H1 (cell line): Measurements from ENCODE around the gene EXOC5. TPM values are rescaled to one million over a fixed set of nuclear protein-coding genes. Genes with fewer than 3 reads are reported as not detected.

ENCODE experiments used
- CTCF ChIA-PET: fragments of 300-600 bp; sonication (Branson Sonifier 250); formaldehyde crosslinking; loops from one replicate; lab custom pipeline; 2021; ENCODE audit not compliant: partially characterized antibody; lab: Charles Lee
- POLR2A ChIA-PET: fragments of 300-600 bp; sonication (Branson Sonifier 250); formaldehyde crosslinking; loops from one replicate; lab custom pipeline; 2021; ENCODE audit warnings: inconsistent platforms; ENCODE audit not compliant: partially characterized antibody; lab: Charles Lee
- DNase-seq, 2 experiments: peaks; one replicate each; pipeline versions ENCODE4 v3.0.0 to v3.0.0-alpha.2; 2010 to 2022; ENCODE audit warnings: low spot score in 2 of 2, low read depth in 1 of 2, mixed read lengths in 1 of 2
- FAIRE-seq: peaks from 2 replicates; lab custom pipeline; 2011; peaks lifted over from hg19 to GRCh38; lab: Jason Lieb, UNC
- H2AFZ ChIP-seq: 2 replicates; pipeline ENCODE4 v1.8.1; 2012; ENCODE audit warnings: low read length, inconsistent platforms
- H2AK5ac ChIP-seq: 2 replicates; pipeline ENCODE4 v1.6.1; 2013; ENCODE audit warnings: low read depth, low read length
- H2BK120ac ChIP-seq: replicated peaks from 2 replicates; pipeline ENCODE3; 2013; ENCODE audit warnings: low read depth, low read length, inconsistent platforms
- H2BK12ac ChIP-seq: 2 replicates; pipeline ENCODE4 v1.6.1; 2013; ENCODE audit warnings: low read depth, low read length
- H2BK15ac ChIP-seq: 2 replicates; pipeline ENCODE4 v1.6.1; 2013; ENCODE audit warnings: low read length
- H2BK20ac ChIP-seq: 2 replicates; pipeline ENCODE4 v1.6.1; 2013; ENCODE audit warnings: low read length
- H2BK5ac ChIP-seq: 2 replicates; pipeline ENCODE4 v1.6.1; 2013; ENCODE audit warnings: low read depth, low read length
- H3K14ac ChIP-seq: 2 replicates; pipeline ENCODE4 v1.6.1; 2013; ENCODE audit warnings: inconsistent platforms; ENCODE audit not compliant: insufficient read length
- H3K18ac ChIP-seq: 2 replicates; pipeline ENCODE4 v1.6.1; 2013; ENCODE audit warnings: low read length; ENCODE audit errors: extremely low read depth
- H3K23ac ChIP-seq: 2 replicates; pipeline ENCODE4 v1.6.1; 2013; ENCODE audit warnings: inconsistent platforms; ENCODE audit not compliant: insufficient read length
- H3K23me2 ChIP-seq: 2 replicates; pipeline ENCODE4 v1.6.1; 2013; ENCODE audit warnings: low read depth, low read length
- H3K27ac ChIP-seq: 2 replicates; pipeline ENCODE4 v1.6.1; 2011; ENCODE audit warnings: low read depth, low read length, inconsistent platforms
- H3K27me3 ChIP-seq, 4 experiments: replicated peaks in 1 of 4; 1 replicate in 1 of 4; 2 replicates in 3 of 4; pipeline versions ENCODE4 v1.6.1 to v1.8.1; 2011 to 2013; ENCODE audit warnings: low read length in 3 of 4, mild to moderate bottlenecking in 3 of 4, inconsistent platforms in 2 of 4, mixed read lengths in 2 of 4, moderate library complexity in 1 of 4; ENCODE audit not compliant: control insufficient read depth in 3 of 4, insufficient read depth in 3 of 4; ENCODE audit errors: extremely low read depth in 1 of 4
- H3K36me3 ChIP-seq, 4 experiments: 2 replicates each; pipeline versions ENCODE4 v1.6.1 to v1.8.1; 2011 to 2013; ENCODE audit warnings: mild to moderate bottlenecking in 4 of 4, low read length in 3 of 4, moderate library complexity in 2 of 4, control low read depth in 1 of 4, inconsistent platforms in 1 of 4; ENCODE audit not compliant: insufficient read depth in 4 of 4, control insufficient read depth in 2 of 4
- H3K4ac ChIP-seq: replicated peaks from 2 replicates; pipeline ENCODE3; 2013; ENCODE audit warnings: low read length, low read depth, mixed read lengths, inconsistent platforms; ENCODE audit not compliant: insufficient read length
- H3K4me1 ChIP-seq, 4 experiments: replicated peaks in 1 of 4; 1 replicate in 1 of 4; 2 replicates in 3 of 4; pipeline versions ENCODE4 v1.6.1 to v1.8.1; 2011 to 2013; ENCODE audit warnings: low read length in 3 of 4, inconsistent platforms in 2 of 4, mixed read lengths in 1 of 4; ENCODE audit not compliant: insufficient read depth in 4 of 4, control insufficient read depth in 3 of 4
- H3K4me2 ChIP-seq, 2 experiments: 2 replicates each; pipeline versions ENCODE4 v1.6.1 to v1.8.1; 2011 to 2013; ENCODE audit warnings: low read depth in 2 of 2, low read length in 2 of 2, control low read depth in 1 of 2, inconsistent platforms in 1 of 2, mild to moderate bottlenecking in 1 of 2; ENCODE audit not compliant: insufficient read depth in 1 of 2
- H3K4me3 ChIP-seq, 4 experiments: fragments of 200-600, 300-600 bp in 1 of 4; sonication (generic), shearing (Covaris generic), sonication (Bioruptor Twin) in 1 of 4; 2 replicates each; pipeline versions ENCODE4 v1.5.1 to v1.8.1; 2011 to 2016; ENCODE audit warnings: low read length in 4 of 4, low read depth in 3 of 4, control low read depth in 2 of 4, inconsistent platforms in 2 of 4, mild to moderate bottlenecking in 2 of 4, mixed read lengths in 1 of 4, moderate library complexity in 1 of 4; ENCODE audit not compliant: insufficient read depth in 2 of 4; ENCODE audit errors: extremely low read depth in 1 of 4
- H3K56ac ChIP-seq: replicated peaks from 2 replicates; pipeline ENCODE3; 2013; ENCODE audit warnings: low read depth, mild to moderate bottlenecking, mixed read lengths, low read length, inconsistent platforms; ENCODE audit not compliant: insufficient read length
- H3K79me1 ChIP-seq: 2 replicates; pipeline ENCODE4 v1.6.1; 2013; ENCODE audit warnings: low read depth, low read length, control low read depth
- H3K79me2 ChIP-seq, 2 experiments: 2 replicates each; pipeline versions ENCODE4 v1.6.1 to v1.8.1; 2012 to 2013; ENCODE audit warnings: low read length in 2 of 2, mild to moderate bottlenecking in 2 of 2, inconsistent platforms in 1 of 2; ENCODE audit not compliant: insufficient read depth in 2 of 2, control insufficient read depth in 1 of 2
- H3K9ac ChIP-seq, 4 experiments: replicated peaks in 1 of 4; 1 replicate in 1 of 4; 2 replicates in 3 of 4; pipeline versions ENCODE4 v1.6.1 to v1.8.1; 2011 to 2013; ENCODE audit warnings: low read depth in 3 of 4, low read length in 3 of 4, control low read depth in 2 of 4, mild to moderate bottlenecking in 2 of 4, moderate library complexity in 2 of 4, inconsistent platforms in 1 of 4; ENCODE audit errors: extremely low read depth in 1 of 4
- H3K9me3 ChIP-seq, 2 experiments: 2 replicates each; pipeline versions ENCODE4 v1.6.1 to v1.8.1; 2012 to 2013; ENCODE audit warnings: mild to moderate bottlenecking in 2 of 2, moderate library complexity in 2 of 2, control low read depth in 1 of 2, inconsistent platforms in 1 of 2, low read depth in 1 of 2, low read length in 1 of 2, mixed read lengths in 1 of 2; ENCODE audit not compliant: insufficient read depth in 2 of 2
- H4K20me1 ChIP-seq, 2 experiments: replicated peaks in 1 of 2; 2 replicates each; pipeline versions ENCODE3 to v1.8.1; 2011 to 2013; ENCODE audit warnings: inconsistent platforms in 2 of 2, low read length in 2 of 2, mild to moderate bottlenecking in 1 of 2; ENCODE audit not compliant: insufficient read depth in 2 of 2, control insufficient read depth in 1 of 2
- H4K5ac ChIP-seq: 2 replicates; pipeline ENCODE4 v1.6.1; 2013; ENCODE audit warnings: low read length, low read depth, mixed read lengths, inconsistent platforms; ENCODE audit not compliant: insufficient read length
- H4K8ac ChIP-seq: 2 replicates; pipeline ENCODE4 v1.8.0; 2013; ENCODE audit warnings: mild to moderate bottlenecking, moderate library complexity, low read length, inconsistent platforms; ENCODE audit not compliant: insufficient read depth; ENCODE audit errors: extremely low read depth
- H4K91ac ChIP-seq: replicated peaks from 2 replicates; pipeline ENCODE3; 2013; ENCODE audit warnings: low read length, mixed read lengths, inconsistent platforms; ENCODE audit not compliant: insufficient read length
- ASH2L ChIP-seq: fragments of 200-600, 300-600 bp; sonication (generic); IDR thresholded peaks from one replicate; pipeline ENCODE4 v1.7.1; 2017; ENCODE audit warnings: low read length
- CBX5 ChIP-seq: fragments of 300-800, 300-1000 bp; sonication (generic); IDR thresholded peaks from 2 replicates; pipeline ENCODE4 v1.7.1; 2016; ENCODE audit warnings: antibody characterized with exemption, low read length, low read depth
- JUN ChIP-seq: IDR thresholded peaks from 2 replicates; pipeline ENCODE4 v1.6.1; 2011; ENCODE audit warnings: low read depth, mild to moderate bottlenecking, improper control_type of control experiment, low read length
- POU5F1 ChIP-seq: IDR thresholded peaks from 2 replicates; pipeline ENCODE4 v1.6.1; 2011; ENCODE audit warnings: low read depth, mild to moderate bottlenecking, low read length, moderate library complexity
- RNF2 ChIP-seq: fragments of 200-900, 300-1000 bp; sonication (generic); IDR thresholded peaks from 2 replicates; pipeline ENCODE4 v1.7.1; 2016; ENCODE audit warnings: borderline replicate concordance, low read depth, mild to moderate bottlenecking, antibody characterized with exemption, low read length; ENCODE audit not compliant: poor library complexity, severe bottlenecking; ENCODE audit errors: missing control alignments
- SIN3A ChIP-seq, 2 experiments: IDR thresholded peaks in 1 of 2; conservative IDR thresholded peaks in 1 of 2; 2 replicates each; pipeline ENCODE4 v1.6.1; 2011 to 2012; ENCODE audit warnings: low read length in 2 of 2, improper control_type of control experiment in 1 of 2, low read depth in 1 of 2, mild to moderate bottlenecking in 1 of 2
- TAF1 ChIP-seq: IDR thresholded peaks from 2 replicates; pipeline ENCODE4 v1.6.1; 2011; ENCODE audit warnings: mild to moderate bottlenecking, low read depth, low read length
- TBP ChIP-seq: IDR thresholded peaks from 2 replicates; pipeline ENCODE4 v1.6.1; 2011; ENCODE audit warnings: low read depth, low read length, improper control_type of control experiment
- USF2 ChIP-seq: IDR thresholded peaks from 2 replicates; pipeline ENCODE4 v1.6.1; 2011; ENCODE audit warnings: low read length, improper control_type of control experiment
- WGBS, 2 experiments: shearing (Covaris generic) in 1 of 2; methylation state at CpG; one replicate each; pipeline versions ENCODE4 v1.1.6 to v1.1.7; 2013 to 2015; ENCODE audit warnings: low lambda C conversion rate in 2 of 2, mixed read lengths in 2 of 2, inconsistent platforms in 1 of 2, low coverage in 1 of 2, missing lambda C conversion rate in 1 of 2; ENCODE audit not compliant: insufficient replicate concordance in 2 of 2, insufficient coverage in 1 of 2, insufficient read length in 1 of 2; ENCODE audit errors: extremely low coverage in 1 of 2, missing lambda C conversion rate in 1 of 2; 5-methylcytosine and 5-hydroxymethylcytosine counted together
- polyA plus RNA-seq, 7 experiments: library from polyadenylated mRNA; depleted of rRNA in 3 of 7; stranded (reverse) in 5 of 7; unstranded in 2 of 7; fragments of >200 nt in 5 of 7; fragments of 200-250 nt in 2 of 7; gene quantifications; 1 replicate in 5 of 7; 2 replicates in 1 of 7; 4 replicates in 1 of 7; pipeline versions ENCODE4 v1.2.1 to v1.2.3, GENCODE V29; 2011 to 2013; ENCODE audit warnings: missing spikeins in 2 of 7, mixed read lengths in 2 of 7
- total RNA-seq: library from RNA; stranded (reverse); fragmentation: NEBNext Ultra II Directional; extraction: Animal tissue kit (Norgen Biotek cat#: 25700); gene quantifications from 2 replicates; pipeline ENCODE4 v1.2.1, GENCODE V29; 2021
- TF ChIP-seq, protein P1 (sequence below), 3 experiments: IDR thresholded peaks; 1 replicate in 2 of 3; 2 replicates in 1 of 3; pipeline versions ENCODE4 v1.5.1 to v1.6.1; 2011; ENCODE audit warnings: low read length in 3 of 3, mild to moderate bottlenecking in 3 of 3, inconsistent platforms in 2 of 3, low read depth in 1 of 3, moderate library complexity in 1 of 3; ENCODE audit not compliant: insufficient read depth in 1 of 3; ENCODE audit errors: control extremely low read depth in 1 of 3

Gene EXOC5
- total and polyA plus RNA-seq, 2 of the 8 experiments (the other 6 are each of a cell fraction or from before 2014, with no cell fraction given) = 23.0 to 86.7 TPM

GRCh38 chr14:57290751-57291150, 22.0 kb upstream of the EXOC5 start:
- Histone ChIP-seq H3K4me2 (no peak overlapping the region), H3K9me3 (no peaks in the 10 kb centered on the region), H4K91ac (no peak overlapping the region), H3K4ac (no peak overlapping the region), H3K36me3 (peaks cover 0 to 38% (median 4%) of the 10 kb centered on the region in 4 experiments; a peak in 5 of 8 replicates), H3K14ac (no peak overlapping the region), H3K18ac (no peak overlapping the region), H4K5ac (no peak overlapping the region), H3K27me3 (no peaks in the 10 kb centered on the region), H3K79me2 (no peaks in the 10 kb centered on the region), H2BK12ac (no peak overlapping the region), H2BK20ac (no peak overlapping the region), H4K20me1 (no peaks in the 10 kb centered on the region), H3K9ac (no peak overlapping the region), H3K27ac (no peak overlapping the region), H3K4me1 (no peaks in the 10 kb centered on the region), H3K23ac (no peak overlapping the region), H2AK5ac (no peak overlapping the region), H3K56ac (no peak overlapping the region), H4K8ac (no peak overlapping the region), H3K79me1 (no peaks in the 10 kb centered on the region), H2BK15ac (no peak overlapping the region), H3K23me2 (no peaks in the 10 kb centered on the region), H2AFZ (no peak overlapping the region), H2BK120ac (no peak overlapping the region), H2BK5ac (no peak overlapping the region), H3K4me3 (no peak overlapping the region)
- ChIA-PET CTCF (interaction anchor here (1.3 kb wide), 1 partner anchor 11 kb away, joined by 3 read pairs; no protein-coding TSS in a partner anchor), POLR2A (no interaction called here)
- 84% methylated on average over 5 of the region's 5 CpGs; no CpG with 5 or more reads in 1 of the 2 experiments for WGBS, 2 experiments
- no peak for FAIRE-seq
- DNase-seq = no peak
- TF ChIP-seq POU5F1 (no peak), RNF2 (no peak), TAF1 (no peak), CBX5 (no peak), ASH2L (no peak), JUN (no peak), TBP (no peak), USF2 (no peak), SIN3A (conservative IDR thresholded peaks at IDR 0.05 in 1 of 2, IDR thresholded peaks at IDR 0.05 in 1 of 2; ENCODE audit: low read depth in 1 of 2, low read length in 2 of 2) (no peak)
- TF ChIP-seq, protein P1, sequence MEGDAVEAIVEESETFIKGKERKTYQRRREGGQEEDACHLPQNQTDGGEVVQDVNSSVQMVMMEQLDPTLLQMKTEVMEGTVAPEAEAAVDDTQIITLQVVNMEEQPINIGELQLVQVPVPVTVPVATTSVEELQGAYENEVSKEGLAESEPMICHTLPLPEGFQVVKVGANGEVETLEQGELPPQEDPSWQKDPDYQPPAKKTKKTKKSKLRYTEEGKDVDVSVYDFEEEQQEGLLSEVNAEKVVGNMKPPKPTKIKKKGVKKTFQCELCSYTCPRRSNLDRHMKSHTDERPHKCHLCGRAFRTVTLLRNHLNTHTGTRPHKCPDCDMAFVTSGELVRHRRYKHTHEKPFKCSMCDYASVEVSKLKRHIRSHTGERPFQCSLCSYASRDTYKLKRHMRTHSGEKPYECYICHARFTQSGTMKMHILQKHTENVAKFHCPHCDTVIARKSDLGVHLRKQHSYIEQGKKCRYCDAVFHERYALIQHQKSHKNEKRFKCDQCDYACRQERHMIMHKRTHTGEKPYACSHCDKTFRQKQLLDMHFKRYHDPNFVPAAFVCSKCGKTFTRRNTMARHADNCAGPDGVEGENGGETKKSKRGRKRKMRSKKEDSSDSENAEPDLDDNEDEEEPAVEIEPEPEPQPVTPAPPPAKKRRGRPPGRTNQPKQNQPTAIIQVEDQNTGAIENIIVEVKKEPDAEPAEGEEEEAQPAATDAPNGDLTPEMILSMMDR (IDR thresholded peaks at IDR 0.05; ENCODE audit: control extremely low read depth in 1 of 3, insufficient read depth in 1 of 3, low read depth in 1 of 3, low read length in 3 of 3) = no peak
